Neural progenitor cell (in vitro differentiated cells): ENCODE data around the gene ODAD2.

ENCODE experiments used
- EZH2 ChIP-seq: fragments of 200-600 bp; sonication (generic); IDR thresholded peaks from 2 replicates; pipeline ENCODE4 v1.6.1; 2017; ENCODE audit warnings: antibody characterized with exemption, mild to moderate bottlenecking, moderate library complexity
- EZH2phosphoT487 ChIP-seq: fragments of 200-600 bp; sonication (generic); IDR thresholded peaks from 2 replicates; pipeline ENCODE4 v1.6.1; 2017; ENCODE audit warnings: antibody characterized with exemption
- TF ChIP-seq, protein P1 (sequence below): fragments of 200-600 bp; sonication (generic); IDR thresholded peaks from 2 replicates; pipeline ENCODE4 v1.5.1; 2017; ENCODE audit warnings: antibody characterized with exemption, mild to moderate bottlenecking

DNA sequence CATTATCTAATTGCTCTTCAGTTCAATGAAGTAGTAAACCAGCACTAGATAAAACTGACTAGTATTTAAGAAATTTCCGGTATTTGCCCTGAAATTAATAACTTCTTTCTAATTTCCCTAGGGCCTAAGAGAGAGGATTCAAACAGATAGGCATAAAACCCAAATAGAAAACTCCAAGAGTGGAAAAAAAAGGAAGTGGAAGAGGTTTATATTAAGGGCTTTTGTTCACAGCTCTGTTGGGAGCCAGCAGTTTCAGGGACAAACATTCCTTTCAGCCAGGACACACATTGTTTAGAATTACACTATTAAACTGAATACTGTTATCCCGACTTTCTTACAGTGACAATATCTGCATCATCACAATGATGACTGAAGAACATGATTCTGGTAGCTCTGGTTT, 3.6 kb downstream of the ODAD2 start:
- no peak for TF ChIP-seq EZH2phosphoT487
- TF ChIP-seq, protein P1, sequence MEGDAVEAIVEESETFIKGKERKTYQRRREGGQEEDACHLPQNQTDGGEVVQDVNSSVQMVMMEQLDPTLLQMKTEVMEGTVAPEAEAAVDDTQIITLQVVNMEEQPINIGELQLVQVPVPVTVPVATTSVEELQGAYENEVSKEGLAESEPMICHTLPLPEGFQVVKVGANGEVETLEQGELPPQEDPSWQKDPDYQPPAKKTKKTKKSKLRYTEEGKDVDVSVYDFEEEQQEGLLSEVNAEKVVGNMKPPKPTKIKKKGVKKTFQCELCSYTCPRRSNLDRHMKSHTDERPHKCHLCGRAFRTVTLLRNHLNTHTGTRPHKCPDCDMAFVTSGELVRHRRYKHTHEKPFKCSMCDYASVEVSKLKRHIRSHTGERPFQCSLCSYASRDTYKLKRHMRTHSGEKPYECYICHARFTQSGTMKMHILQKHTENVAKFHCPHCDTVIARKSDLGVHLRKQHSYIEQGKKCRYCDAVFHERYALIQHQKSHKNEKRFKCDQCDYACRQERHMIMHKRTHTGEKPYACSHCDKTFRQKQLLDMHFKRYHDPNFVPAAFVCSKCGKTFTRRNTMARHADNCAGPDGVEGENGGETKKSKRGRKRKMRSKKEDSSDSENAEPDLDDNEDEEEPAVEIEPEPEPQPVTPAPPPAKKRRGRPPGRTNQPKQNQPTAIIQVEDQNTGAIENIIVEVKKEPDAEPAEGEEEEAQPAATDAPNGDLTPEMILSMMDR, result no peak
- no peak for TF ChIP-seq EZH2
